PFSK-1 (cell line): ENCODE measurements around the gene NOX5.

Experiments
- POLR2AphosphoS5 ChIP-seq: IDR thresholded peaks from 2 replicates; pipeline ENCODE4 v1.6.1; 2012; ENCODE audit warnings: low read depth, mild to moderate bottlenecking, control low read depth, low read length, moderate library complexity
- SIN3A ChIP-seq: IDR thresholded peaks from 2 replicates; pipeline ENCODE4 v1.6.1; 2012; ENCODE audit warnings: mild to moderate bottlenecking, low read length, moderate library complexity, borderline replicate concordance; ENCODE audit not compliant: insufficient read depth
- TAF1 ChIP-seq: IDR thresholded peaks from 2 replicates; pipeline ENCODE4 v1.6.1; 2012; ENCODE audit warnings: low read length, control low read depth, borderline replicate concordance; ENCODE audit not compliant: insufficient read depth
- TF ChIP-seq, protein P1 (sequence below), 2 experiments: IDR thresholded peaks; 2 replicates each; pipeline versions ENCODE4 v1.6.1 to v1.8.0; 2011 to 2012; ENCODE audit warnings: low read depth in 2 of 2, low read length in 2 of 2, control low read depth in 1 of 2, inconsistent platforms in 1 of 2, mild to moderate bottlenecking in 1 of 2, moderate library complexity in 1 of 2; ENCODE audit not compliant: insufficient read depth in 1 of 2

- no peak for TF ChIP-seq TAF1
- no peak for TF ChIP-seq POLR2AphosphoS5
- TF ChIP-seq, protein P1, sequence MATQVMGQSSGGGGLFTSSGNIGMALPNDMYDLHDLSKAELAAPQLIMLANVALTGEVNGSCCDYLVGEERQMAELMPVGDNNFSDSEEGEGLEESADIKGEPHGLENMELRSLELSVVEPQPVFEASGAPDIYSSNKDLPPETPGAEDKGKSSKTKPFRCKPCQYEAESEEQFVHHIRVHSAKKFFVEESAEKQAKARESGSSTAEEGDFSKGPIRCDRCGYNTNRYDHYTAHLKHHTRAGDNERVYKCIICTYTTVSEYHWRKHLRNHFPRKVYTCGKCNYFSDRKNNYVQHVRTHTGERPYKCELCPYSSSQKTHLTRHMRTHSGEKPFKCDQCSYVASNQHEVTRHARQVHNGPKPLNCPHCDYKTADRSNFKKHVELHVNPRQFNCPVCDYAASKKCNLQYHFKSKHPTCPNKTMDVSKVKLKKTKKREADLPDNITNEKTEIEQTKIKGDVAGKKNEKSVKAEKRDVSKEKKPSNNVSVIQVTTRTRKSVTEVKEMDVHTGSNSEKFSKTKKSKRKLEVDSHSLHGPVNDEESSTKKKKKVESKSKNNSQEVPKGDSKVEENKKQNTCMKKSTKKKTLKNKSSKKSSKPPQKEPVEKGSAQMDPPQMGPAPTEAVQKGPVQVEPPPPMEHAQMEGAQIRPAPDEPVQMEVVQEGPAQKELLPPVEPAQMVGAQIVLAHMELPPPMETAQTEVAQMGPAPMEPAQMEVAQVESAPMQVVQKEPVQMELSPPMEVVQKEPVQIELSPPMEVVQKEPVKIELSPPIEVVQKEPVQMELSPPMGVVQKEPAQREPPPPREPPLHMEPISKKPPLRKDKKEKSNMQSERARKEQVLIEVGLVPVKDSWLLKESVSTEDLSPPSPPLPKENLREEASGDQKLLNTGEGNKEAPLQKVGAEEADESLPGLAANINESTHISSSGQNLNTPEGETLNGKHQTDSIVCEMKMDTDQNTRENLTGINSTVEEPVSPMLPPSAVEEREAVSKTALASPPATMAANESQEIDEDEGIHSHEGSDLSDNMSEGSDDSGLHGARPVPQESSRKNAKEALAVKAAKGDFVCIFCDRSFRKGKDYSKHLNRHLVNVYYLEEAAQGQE (IDR thresholded peaks at IDR 0.05; ENCODE audit: insufficient read depth in 1 of 2, low read depth in 2 of 2, low read length in 2 of 2) = no peak
- TF ChIP-seq SIN3A = no peak
These were observed 85.4 kb downstream of the NOX5 start for GRCh38 chr15:69099941-69100340.
